ENCODE measurements around the gene PLPPR1.
"Not testable (repeated sequence)": the region's sequence is repeated elsewhere in the genome, so short reads cannot be mapped to it uniquely, and the experiment has no call there.

Gene PLPPR1

DNA sequence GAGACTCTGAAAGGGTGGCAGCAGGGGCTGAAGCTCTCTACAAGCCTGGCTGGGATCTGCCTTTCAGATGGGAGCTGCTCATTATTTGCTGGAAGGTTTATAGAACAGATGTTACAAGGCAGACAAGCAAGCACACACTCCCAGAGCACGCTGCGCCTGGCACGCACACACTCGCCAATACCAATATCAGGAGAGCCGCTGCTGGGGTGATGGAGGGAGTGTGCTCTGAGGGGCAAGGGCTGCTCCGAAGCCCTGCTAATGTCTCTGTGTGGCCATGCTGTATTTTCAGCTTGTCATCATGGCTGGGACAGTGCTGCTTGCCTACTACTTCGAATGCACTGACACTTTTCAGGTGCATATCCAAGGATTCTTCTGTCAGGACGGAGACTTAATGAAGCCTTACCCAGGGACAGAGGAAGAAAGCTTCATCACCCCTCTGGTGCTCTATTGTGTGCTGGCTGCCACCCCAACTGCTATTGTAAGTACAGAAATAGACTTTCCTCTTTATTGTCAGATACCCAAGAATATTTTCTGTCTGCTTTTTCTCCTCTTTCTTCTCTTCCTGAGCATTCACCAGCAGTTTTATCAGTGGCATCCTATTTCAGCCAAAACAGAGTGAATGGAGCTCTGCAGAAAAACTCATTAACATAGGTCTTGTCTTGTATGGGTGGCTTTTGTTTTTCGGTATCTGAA lies 241.2 kb downstream of the PLPPR1 start:
- TF ChIP-seq, protein P1, sequence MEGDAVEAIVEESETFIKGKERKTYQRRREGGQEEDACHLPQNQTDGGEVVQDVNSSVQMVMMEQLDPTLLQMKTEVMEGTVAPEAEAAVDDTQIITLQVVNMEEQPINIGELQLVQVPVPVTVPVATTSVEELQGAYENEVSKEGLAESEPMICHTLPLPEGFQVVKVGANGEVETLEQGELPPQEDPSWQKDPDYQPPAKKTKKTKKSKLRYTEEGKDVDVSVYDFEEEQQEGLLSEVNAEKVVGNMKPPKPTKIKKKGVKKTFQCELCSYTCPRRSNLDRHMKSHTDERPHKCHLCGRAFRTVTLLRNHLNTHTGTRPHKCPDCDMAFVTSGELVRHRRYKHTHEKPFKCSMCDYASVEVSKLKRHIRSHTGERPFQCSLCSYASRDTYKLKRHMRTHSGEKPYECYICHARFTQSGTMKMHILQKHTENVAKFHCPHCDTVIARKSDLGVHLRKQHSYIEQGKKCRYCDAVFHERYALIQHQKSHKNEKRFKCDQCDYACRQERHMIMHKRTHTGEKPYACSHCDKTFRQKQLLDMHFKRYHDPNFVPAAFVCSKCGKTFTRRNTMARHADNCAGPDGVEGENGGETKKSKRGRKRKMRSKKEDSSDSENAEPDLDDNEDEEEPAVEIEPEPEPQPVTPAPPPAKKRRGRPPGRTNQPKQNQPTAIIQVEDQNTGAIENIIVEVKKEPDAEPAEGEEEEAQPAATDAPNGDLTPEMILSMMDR (IDR thresholded peaks at IDR 0.05; ENCODE audit: insufficient read depth, low read length, poor library complexity, severe bottlenecking), result no peak
- H3K27me3 ChIP-seq (replicated peaks; ENCODE audit: control insufficient read depth, insufficient read depth, low read length), result no peaks in the 10 kb centered on the region
- no peaks in the 10 kb centered on the region for H3K36me3 ChIP-seq (ENCODE audit: control insufficient read depth, insufficient read depth, low read length)
- DNase-seq (ENCODE audit: extremely low read depth, insufficient read length), result no peak
- no peak overlapping the region for H3K4me3 ChIP-seq (replicated peaks; ENCODE audit: low read depth, low read length)

GRCh38 chr9:101270302-101270701 lies 241.8 kb downstream of the PLPPR1 start:
- H3K4me3 ChIP-seq (replicated peaks; ENCODE audit: low read depth, low read length), result no peak overlapping the region
- TF ChIP-seq, protein P1 (IDR thresholded peaks at IDR 0.05; ENCODE audit: insufficient read depth, low read length, poor library complexity, severe bottlenecking), result no peak
- no peaks in the 10 kb centered on the region for H3K27me3 ChIP-seq (replicated peaks; ENCODE audit: control insufficient read depth, insufficient read depth, low read length)
- no peaks in the 10 kb centered on the region for H3K36me3 ChIP-seq (ENCODE audit: control insufficient read depth, insufficient read depth, low read length)
- no peak for DNase-seq (ENCODE audit: extremely low read depth, insufficient read length)

DNA sequence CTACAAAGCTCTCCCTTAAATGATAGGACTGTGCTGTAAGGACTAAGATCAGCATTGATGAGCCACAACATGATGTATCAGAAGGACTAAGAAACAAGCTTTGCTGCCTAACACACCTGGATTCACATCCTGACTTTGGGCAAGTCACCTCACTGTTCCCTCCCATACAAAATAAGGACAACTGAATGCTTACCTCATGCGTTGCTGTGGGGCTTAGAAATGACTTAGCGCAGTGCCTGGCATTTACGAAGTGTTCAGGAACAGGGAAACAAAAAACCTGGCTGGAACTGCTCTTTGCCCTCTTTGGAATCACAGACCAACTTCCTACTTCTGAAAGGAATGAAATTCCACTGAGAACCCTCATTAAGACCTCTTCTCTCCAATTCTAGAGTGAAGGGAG lies 242.6 kb downstream of the PLPPR1 start:
- no peak overlapping the region for H3K4me3 ChIP-seq (replicated peaks; ENCODE audit: low read depth, low read length)
- no peaks in the 10 kb centered on the region for H3K36me3 ChIP-seq (ENCODE audit: control insufficient read depth, insufficient read depth, low read length)
- DNase-seq (ENCODE audit: extremely low read depth, insufficient read length), result no peak
- H3K27me3 ChIP-seq (replicated peaks; ENCODE audit: control insufficient read depth, insufficient read depth, low read length), result no peaks in the 10 kb centered on the region
- TF ChIP-seq, protein P1 (IDR thresholded peaks at IDR 0.05; ENCODE audit: insufficient read depth, low read length, poor library complexity, severe bottlenecking), result no peak

- no peaks in the 10 kb centered on the region for H3K36me3 ChIP-seq (ENCODE audit: control insufficient read depth, insufficient read depth, low read length)
- H3K4me3 ChIP-seq (replicated peaks; ENCODE audit: low read depth, low read length), result no peak overlapping the region
- DNase-seq (ENCODE audit: extremely low read depth, insufficient read length), result no peak
- TF ChIP-seq, protein P1 (IDR thresholded peaks at IDR 0.05; ENCODE audit: insufficient read depth, low read length, poor library complexity, severe bottlenecking), result no peak
- no peaks in the 10 kb centered on the region; the same call in 1 of the 2 replicates for H3K27me3 ChIP-seq (replicated peaks; ENCODE audit: control insufficient read depth, insufficient read depth, low read length)
These were observed 246.6 kb downstream of the PLPPR1 start for GRCh38 chr9:101274971-101275768.

DNA sequence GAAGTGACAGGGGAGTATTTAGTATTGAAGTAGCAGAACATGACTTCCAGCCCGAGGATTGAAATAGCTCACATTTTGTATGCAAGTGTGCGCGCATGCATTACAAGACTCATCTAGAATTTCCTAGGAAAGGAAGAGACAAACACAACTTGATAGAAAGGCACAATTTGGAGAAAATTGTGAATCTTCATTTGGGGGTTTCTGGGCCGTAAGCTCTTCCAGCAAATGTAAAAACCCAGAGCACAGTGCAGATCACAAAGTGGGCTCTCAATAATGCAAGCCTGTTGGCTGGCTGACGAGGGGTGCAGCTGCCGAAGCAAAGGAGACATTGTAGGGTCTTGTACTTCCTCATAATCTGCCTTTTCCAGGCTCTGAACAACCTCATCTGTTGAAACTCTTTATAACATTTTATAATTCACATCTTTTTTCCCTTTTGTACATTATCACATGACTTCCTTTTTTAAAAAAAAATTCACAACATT lies 247.3 kb downstream of the PLPPR1 start:
- TF ChIP-seq, protein P1 (IDR thresholded peaks at IDR 0.05; ENCODE audit: insufficient read depth, low read length, poor library complexity, severe bottlenecking), result no peak
- DNase-seq (ENCODE audit: extremely low read depth, insufficient read length), result no peak
- H3K36me3 ChIP-seq (ENCODE audit: control insufficient read depth, insufficient read depth, low read length), result no peaks in the 10 kb centered on the region
- H3K4me3 ChIP-seq (replicated peaks; ENCODE audit: low read depth, low read length), result no peak overlapping the region
- no peaks in the 10 kb centered on the region; the same call in 1 of the 2 replicates for H3K27me3 ChIP-seq (replicated peaks; ENCODE audit: control insufficient read depth, insufficient read depth, low read length)

- H3K36me3 ChIP-seq (ENCODE audit: control insufficient read depth, insufficient read depth, low read length); DNase-seq (ENCODE audit: extremely low read depth, insufficient read length); H3K4me3 ChIP-seq (replicated peaks; ENCODE audit: low read depth, low read length); H3K27me3 ChIP-seq (replicated peaks; ENCODE audit: control insufficient read depth, insufficient read depth, low read length): not testable (repeated sequence)
These were observed 262.5 kb downstream of the PLPPR1 start for GRCh38 chr9:101291043-101291442.
